HG03139 (cell line): ENCODE measurements around the gene PRRG2.
A peak's percentile ranks its signal among the peaks of the same experiment; 100 is the strongest.

Experiments used
- ATAC-seq: cut with Tn5 transposase; IDR thresholded peaks from one replicate; pipeline ENCODE4 v1.9.1; 2021; ENCODE audit not compliant: unreplicated experiment

Gene PRRG2

DNA sequence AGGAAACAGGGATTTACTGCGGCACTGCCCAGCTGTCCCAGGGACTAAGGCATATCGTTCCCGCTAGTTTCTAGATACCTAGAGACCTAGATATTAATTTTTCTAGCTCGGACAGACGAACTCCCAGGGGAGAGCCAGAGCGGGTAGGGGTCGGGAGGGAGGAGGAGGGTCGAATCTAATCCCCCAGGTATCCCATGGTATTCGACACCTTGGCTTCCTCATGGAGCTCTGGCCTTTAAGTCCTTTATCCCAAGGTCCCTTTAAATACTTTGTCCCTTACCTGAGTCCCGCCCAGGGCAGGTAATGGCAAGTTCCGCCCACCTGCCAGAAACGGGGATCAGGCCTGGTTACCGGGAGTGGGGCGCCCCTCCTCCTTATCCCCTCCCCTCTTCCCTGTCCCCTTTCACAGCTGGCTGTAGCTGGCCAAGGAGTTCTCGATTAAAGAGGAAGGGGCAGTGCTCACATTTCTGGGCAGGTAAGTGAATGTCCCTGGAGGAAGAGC is at the start of gene PRRG2:
TSS of gene PRRG2 (plus strand) at position 310 of the 502 bp plus-strand sequence. CDS start 1,904 bp downstream, outside the sequence.
- ATAC-seq, result no peak

DNA sequence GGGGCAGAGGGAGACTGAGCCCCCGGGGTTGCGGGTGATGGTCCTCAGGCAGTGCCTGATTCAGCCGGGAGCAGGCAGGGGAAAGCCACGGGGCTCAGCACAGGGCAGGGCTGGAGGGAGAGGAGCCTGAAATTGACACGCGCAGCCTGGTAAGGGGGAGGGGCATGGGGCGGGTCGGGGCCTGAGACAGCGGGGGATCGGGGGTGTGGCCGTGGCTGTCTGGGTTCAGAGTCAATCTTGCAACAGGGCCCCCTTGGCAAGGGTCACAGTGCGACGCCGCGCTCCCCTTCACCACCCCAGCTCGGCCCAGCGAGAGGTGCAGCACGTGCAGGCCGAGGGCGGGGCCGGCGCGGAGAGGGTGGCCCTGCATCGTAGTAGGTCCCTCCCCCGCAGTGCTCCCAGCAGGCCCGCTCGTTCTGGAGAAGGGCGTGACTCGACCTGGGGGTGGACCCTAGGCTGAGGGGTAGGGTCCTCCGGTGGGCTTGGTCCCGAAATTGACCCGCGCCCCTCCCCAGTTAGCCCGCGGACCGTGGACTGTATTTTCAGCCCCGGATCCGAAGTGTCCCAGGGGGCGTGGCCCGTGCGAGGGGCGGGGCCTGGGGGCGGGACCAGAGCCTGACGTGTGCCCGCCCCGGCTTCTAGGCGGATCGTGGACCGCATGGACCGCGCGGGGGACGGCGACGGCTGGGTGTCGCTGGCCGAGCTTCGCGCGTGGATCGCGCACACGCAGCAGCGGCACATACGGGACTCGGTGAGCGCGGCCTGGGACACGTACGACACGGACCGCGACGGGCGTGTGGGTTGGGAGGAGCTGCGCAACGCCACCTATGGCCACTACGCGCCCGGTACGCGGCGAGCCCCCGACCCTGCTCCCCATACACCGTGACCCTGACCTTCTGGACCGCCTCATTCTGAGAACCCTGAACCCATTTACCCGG is 47.3 kb upstream of the PRRG2 start:
- ATAC-seq, result peak; percentile 60

- no peak for ATAC-seq
Observed at GRCh38 chr19:49534632-49535385, 46.3 kb upstream of the PRRG2 start.

GRCh38 chr19:49536921-49537462 is 44.1 kb upstream of the PRRG2 start:
- ATAC-seq, result no peak

DNA sequence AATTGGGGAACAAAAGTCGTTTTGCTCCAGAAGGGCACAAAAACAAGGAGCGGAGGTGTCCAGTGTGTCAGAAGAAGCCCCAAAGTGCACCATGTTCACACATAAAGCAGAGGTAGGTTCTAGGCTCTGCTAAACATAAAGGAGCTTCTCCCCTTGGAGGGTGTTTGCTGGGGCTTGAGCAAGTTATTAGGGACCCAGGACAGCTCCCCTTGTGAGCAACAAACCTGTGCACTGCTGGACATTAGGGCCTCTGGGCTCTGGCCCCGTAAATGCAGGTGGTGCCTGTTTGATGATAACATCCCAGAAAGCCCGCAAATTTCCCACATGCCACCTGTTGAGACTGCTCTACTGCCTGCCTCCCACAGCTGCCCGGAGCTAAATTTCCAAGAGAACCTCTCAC is 42.5 kb upstream of the PRRG2 start:
- ATAC-seq, result no peak

GRCh38 chr19:49539192-49539952 is 41.7 kb upstream of the PRRG2 start:
- ATAC-seq, result no peak

DNA sequence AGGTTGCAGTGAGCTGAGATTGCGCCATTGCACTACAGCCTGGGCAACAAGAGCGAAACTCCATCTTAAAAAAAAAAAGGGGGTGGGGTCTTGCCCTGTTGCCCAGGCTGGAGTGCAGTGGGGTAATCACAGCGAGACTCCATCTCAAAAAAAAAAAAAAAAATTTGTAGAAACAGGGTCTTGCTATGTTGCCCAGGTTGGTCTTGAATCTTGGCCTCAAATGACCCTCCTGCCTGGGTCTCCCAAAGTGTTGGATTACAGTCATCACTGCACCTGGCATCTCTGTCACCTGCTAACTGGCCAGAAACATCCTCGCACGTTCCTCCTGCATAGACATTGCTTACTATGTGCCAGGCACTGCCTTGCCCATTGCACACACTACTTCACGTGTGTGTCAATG is 39.2 kb upstream of the PRRG2 start:
- no peak for ATAC-seq

DNA sequence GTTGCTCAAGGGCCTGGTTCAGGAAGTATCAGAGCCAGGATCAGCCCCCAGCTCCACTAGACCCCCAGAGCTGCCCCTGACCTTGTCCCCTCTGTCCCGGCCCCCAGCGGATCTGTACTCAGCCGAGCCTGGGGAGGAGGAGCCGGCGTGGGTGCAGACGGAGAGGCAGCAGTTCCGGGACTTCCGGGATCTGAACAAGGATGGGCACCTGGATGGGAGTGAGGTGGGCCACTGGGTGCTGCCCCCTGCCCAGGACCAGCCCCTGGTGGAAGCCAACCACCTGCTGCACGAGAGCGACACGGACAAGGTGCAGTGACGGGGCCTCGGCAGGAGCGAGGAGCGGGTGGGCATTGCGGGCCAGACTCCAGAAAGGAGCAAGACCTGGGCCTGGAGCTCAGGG is 38.7 kb upstream of the PRRG2 start:
- ATAC-seq, result no peak

DNA sequence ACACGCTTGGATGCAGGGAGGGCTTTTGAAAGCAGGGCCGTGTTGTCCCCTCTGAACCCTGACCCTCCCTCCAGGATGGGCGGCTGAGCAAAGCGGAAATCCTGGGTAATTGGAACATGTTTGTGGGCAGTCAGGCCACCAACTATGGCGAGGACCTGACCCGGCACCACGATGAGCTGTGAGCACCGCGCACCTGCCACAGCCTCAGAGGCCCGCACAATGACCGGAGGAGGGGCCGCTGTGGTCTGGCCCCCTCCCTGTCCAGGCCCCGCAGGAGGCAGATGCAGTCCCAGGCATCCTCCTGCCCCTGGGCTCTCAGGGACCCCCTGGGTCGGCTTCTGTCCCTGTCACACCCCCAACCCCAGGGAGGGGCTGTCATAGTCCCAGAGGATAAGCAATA is 38.1 kb upstream of the PRRG2 start:
- no peak for ATAC-seq

GRCh38 chr19:49544154-49544553 is 37.0 kb upstream of the PRRG2 start:
- no peak for ATAC-seq

DNA sequence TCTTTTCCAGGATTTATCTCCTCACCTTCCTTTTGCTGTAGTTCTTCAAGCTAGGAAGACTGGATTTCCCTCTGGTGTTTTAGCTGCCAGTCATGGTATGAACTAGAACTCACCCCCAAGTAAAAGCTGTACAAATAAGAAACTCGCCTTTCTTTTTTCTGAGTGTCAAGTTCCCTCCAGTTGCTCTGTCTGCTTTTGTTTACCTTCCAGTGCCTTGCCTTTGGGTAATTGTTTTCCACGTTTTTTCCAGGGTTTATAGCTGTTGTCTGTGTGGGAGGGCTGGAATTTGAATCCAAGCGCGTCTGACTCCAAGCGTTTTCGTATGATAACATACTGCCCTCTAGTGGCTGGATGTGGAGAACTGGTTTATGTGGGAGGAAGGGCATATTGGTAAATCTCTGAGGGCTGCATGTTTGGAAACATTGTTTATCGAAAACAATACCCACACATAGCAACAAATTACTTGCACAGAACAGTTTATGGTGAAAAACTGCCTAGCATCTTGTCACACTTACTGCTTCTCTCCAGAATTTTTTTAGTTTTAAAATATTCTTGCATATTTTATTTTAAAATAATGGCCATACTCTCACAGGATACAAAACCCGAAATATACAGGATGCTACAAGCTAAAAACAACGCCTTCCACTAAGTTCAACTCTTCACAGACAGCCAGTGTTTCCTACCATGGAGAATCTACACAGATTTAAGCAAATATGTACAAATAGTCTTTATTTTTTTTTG is 34.1 kb upstream of the PRRG2 start:
- no peak for ATAC-seq

GRCh38 chr19:49549045-49549444 is 32.1 kb upstream of the PRRG2 start:
- ATAC-seq, result no peak

DNA sequence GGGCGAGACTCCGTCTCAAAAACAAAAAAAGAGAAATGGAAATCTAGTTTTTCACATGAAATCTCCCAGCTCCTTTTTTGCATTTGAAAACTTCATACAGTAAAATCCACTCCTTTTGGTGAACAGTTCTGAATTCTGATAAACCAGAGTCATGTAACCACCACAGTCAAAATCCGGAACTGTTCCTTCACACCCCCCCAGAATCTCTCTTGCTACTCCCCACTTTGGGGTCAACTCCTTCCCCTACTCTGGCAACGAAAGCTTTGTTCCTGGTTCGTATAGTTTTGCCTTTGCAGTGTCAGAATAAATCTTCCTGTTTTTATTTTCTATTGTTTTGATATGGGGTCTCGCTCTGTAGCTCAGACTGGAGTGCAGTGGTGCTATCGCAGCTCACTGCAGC is 29.6 kb upstream of the PRRG2 start:
- no peak for ATAC-seq

GRCh38 chr19:49552749-49553148 is 28.4 kb upstream of the PRRG2 start:
- ATAC-seq, result no peak

DNA sequence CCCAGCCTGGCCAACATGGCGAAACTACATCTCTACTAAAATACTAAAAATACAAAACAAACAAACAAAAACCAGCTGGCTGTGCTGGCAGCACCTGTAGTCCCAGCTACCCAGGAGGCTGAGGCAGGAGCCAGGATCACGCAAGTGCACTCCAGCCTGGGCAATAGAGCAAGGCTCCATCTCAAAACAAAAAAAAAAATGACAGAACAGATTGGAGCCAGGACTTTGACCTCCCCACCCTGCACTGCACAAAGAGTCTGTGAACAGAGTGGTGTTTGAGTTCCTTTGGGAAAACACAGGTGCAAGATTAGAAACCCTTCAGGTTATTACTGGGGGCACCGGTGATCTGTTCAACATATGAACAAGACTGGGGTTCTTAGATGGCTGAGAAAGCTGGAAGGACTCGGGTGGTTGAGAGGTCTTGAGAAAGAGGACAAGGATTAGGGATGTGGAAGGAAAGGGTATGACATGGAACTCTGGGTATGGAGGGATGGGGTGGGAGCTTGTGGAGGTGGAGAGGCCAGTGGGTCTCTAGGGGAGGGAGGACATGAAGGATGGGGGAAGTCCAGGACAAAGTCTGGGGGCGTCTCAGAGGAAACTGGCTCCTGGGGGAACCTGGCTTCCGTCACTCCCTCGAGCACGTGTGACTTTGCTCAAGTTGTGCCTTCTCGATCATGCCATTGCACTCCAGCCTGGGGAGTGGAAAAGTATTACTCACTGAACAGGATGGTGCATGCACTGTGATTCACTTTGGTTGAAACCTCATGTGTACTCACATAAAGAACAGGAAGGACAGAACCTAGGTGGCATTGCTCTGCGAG is 27.5 kb upstream of the PRRG2 start:
- no peak for ATAC-seq

DNA sequence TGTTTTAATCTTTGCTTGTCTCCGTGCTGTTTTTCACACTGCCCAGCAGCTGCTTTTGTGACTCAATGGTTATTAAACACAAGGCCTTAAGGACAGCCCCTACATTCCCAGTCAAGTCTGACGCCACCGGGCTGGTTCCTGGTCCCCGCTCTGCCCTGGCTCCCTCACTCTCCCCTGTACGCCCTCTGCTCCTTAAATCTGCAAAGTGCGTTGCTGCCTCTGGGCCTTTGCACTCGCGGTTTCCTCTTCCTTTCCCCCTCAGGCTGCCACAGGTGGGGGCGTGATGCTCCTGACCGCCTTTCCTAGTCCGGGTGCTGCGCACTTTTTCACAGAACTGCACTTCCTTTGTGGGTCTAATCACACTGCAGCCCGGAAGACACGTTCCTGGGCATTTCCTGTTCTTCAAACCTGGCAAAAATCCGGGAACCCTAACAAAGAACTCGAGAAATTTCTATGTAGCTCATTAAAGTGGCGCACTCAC is 26.4 kb upstream of the PRRG2 start:
- no peak for ATAC-seq

- ATAC-seq, result no peak
Observed at GRCh38 chr19:49555600-49556411, 25.3 kb upstream of the PRRG2 start.
